GM18505 (cell line): Measurements from ENCODE around the gene FAM13A.

Experiments used
- ATAC-seq: cut with Tn5 transposase; IDR thresholded peaks from one replicate; pipeline ENCODE4 v1.9.1; 2021; ENCODE audit not compliant: unreplicated experiment
- POLR2A ChIP-seq: IDR thresholded peaks from 4 replicates; pipeline ENCODE4 v1.6.1; 2011; ENCODE audit warnings: borderline replicate concordance; ENCODE audit not compliant: insufficient read depth, insufficient read length; ENCODE audit errors: extremely low read depth

Gene FAM13A

DNA sequence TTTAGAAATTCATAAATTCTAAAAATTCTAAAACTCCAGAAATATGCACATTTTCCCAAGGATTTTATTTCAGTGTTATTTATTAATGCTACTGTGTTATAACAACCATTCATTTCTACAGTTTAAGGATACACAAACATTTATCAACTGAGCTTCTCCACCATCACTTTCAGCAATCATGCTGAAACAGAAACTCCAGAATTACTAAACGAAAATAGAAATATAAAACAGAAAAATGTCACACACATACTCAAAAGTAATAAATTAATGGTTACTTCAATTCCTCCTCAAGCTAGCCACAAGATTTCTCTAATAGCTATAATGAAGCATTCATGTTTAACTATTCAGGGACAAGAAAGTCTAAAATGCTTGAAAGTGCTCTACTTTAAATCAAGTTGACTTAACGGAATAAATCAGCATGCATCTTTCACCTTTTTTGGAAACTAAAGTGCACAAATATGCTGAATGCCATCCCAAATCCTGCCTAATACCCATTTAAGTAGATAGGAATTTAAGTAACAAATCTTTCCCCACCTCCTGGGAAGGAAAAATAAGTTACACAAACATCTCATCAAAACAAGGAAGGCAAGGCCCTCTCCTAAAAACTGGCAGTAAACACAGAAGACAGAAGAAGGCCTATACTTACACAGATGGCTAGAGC is 563 bp downstream of the FAM13A start:
- ATAC-seq = peak; percentile 13
- no peak for TF ChIP-seq POLR2A

DNA sequence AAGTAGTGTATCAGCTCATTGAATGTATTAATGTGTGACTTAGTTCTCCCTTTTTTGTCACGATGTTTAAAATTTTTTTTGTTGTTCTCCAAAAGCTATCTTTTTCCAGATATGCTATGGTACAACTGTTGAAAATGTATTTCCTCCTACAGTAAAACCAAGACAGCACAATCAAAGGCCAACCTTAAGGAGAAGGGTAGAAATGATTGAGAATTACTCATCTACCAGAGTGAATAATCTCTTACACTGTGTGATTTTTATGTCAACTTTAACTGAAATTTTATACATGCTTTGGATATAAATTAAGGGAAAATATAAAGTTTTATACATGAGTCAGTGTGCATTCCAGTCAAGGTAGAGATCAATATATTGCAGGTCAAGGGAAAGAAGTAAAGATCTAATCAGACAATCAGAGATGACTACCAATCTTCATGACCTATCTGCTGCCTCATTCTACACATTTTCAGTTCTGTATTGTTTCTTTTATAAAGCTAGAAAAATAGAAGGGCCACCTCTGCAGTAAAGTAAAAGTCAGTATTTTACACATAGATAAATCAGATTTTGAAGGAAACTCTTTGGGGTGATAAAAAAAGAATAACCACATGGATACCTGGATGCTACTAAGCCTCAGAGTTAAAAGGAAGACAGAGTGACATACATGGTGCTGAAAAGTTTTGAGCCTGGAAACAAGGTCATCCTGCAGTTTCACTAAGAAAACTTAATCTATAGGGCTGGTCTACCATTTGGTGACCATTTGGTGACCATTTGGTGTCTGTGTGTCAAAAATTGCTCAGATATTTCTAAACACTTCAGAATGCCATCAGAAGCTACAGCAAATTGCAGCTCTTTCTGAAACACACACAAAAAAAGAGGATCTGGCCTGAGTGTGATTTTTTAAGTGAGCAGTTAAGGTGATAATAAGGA is 1.6 kb downstream of the FAM13A start:
- no peak for ATAC-seq
- no peak for TF ChIP-seq POLR2A

DNA sequence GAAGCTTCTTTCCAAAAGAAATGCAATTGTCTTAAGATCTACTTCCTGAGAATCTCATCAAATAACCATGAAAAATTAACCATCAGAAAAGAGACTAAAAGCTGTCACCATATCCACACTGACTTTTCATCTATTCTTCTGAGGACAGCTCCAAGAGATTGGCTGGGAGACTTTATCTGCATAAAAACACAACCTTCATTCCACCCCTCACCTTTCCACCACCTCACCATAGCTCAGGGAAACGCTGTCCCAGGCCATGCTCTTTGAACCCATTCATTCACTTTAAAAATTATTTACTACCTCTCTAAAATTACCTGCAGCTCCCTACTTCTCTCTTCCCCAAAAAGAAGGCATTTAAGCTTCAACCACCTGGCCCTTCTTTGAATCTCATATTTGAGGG is 2.4 kb downstream of the FAM13A start:
- TF ChIP-seq POLR2A = no peak
- ATAC-seq = no peak

DNA sequence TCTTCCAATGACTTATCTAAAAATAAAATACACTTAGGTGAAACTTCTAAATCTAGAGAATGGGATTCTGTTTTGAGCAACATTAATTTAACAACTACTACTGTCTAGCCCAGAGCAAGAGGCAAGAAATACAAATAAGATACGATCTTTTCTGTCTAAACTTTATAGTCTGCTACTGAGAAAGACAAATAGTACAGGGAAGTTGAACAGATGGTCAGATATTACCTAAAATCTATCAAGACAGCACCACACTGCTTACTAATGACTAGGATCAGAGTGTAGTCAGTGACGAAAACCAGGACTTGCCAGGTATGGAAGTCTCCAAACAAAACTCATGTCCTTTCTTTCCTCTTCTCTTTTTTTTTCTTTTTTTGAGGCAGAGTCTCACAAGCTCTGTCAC is 7.1 kb downstream of the FAM13A start:
- no peak for TF ChIP-seq POLR2A
- ATAC-seq = no peak

DNA sequence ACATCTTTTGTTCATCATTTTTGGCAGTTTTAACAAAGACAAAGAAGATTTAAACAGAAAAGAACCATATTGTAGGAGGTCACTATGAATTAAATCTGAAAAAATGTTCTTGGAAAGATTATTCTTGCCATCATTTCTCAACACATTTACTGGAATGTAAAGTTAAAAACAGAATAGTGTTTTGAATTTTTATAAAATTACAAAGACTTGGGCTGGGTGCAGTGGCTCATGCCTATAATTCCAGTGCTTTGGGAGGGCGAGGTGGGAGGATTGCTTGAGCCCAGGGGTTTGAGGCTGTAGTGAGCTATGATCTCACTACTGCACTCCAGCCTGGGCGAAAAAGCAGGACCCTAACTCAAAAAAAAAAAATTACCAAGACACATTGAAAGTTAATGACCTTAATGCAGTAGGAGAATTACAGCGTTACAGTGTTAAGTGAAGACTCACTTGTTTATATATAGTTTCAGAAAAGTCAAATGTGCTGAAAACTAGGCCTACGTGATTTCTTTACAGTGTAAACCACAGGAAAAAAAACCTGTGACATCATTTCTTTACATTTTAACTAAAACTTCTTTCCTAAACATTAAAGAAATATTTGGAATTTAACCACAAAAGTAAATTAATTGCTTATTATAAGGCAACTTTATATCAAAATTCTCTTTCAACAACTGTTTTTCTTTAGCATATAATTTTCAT is 7.9 kb downstream of the FAM13A start:
- ATAC-seq = no peak
- no peak for TF ChIP-seq POLR2A

DNA sequence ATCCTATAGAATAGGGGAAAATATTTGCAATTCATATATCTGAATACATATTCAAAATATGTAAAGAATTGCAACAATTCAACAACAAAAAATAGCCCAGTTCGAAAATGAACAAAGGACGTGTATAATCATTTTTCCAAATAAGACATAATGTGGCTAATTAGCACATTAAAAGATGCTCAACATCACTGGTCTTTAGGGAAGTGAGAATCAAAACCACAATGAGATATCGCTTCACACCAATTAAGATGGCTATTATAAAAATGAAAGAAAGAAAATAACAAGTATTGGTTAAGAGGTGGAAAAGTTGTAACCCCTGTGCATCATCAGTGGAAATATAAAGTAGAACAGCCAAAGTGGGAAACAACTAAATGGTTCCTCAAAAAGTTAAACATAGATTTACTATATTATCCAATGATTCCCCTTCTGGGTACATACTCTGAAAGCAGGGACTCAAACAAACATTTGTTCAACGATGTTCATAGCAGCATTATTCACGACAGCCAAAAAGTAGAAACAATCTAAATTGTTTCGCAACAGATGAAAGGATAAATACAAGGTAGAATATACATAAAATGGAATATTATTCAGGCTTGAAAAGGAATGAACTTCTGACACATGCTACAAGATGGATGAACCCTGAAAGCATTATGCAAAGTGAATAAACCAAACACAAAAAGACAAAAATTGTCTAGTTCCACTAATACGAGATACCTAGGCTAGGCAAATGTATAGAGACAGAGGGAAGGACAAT is 12.7 kb downstream of the FAM13A start:
- ATAC-seq = no peak
- no peak for TF ChIP-seq POLR2A

DNA sequence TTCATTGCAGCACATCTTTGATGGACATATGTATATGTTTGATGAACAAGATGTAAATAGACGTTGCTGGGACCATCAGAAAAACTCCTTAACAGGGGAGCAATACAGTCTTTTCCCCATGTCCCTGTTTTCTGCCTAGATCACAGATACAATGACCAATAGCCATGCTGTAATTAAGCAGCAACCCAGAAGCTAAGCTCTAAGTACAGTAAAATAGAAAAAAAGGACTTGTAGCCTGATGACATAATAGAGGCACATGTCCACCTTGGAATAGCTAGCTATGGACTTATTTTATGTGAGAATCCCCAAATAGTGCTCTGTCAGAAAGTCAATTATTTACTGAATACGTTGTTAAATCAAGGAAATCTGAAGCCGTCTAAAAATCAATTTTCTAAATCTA is 14.9 kb downstream of the FAM13A start:
- ATAC-seq = no peak
- no peak for TF ChIP-seq POLR2A

DNA sequence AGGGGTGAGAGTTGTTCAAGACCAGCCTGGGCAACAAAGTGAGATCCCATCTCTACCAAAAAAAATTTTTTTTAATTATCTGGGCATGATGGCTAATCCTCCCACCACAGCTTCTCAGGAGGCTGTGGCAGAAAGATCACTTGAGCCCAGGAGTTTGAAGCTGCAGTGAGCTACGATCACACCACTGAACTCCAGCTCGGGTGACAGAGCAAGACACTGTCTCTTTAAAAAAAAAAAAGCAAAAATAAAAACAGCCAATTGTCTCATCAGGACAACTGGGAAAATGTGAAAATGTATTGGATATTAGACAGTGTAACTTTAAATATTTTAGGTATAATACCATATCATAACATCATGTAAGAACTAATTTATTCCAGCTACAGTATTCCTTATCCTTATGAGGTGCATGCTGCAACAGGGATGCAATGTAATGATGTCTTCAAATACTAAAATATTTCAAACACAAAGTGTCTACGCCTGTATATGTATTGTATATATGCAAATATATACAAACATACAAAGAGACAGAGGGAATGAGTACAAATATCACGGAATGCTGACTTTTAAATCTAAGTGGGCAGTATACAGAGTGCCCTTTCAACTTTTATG is 17.2 kb downstream of the FAM13A start:
- no peak for ATAC-seq
- no peak for TF ChIP-seq POLR2A

DNA sequence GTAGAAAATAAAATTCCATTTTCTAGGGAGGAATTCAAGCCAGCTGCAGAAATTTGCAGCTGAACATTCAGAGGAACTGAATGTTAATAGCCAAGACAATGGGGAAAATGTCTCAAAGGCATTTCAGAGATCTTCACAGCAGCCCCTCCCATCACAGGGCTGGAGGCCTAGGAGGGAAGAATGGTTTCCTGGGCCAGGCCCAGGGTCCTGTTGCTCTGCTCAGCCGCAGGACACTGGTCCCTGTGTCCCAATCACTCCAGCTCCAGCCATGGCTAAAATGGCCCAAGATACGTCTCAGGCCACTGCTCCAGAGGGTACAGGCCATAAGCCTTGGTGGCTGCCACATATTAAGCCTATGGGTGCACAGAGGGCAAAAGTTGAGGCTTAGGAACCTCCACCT is 20.4 kb downstream of the FAM13A start:
- TF ChIP-seq POLR2A = no peak
- no peak for ATAC-seq

DNA sequence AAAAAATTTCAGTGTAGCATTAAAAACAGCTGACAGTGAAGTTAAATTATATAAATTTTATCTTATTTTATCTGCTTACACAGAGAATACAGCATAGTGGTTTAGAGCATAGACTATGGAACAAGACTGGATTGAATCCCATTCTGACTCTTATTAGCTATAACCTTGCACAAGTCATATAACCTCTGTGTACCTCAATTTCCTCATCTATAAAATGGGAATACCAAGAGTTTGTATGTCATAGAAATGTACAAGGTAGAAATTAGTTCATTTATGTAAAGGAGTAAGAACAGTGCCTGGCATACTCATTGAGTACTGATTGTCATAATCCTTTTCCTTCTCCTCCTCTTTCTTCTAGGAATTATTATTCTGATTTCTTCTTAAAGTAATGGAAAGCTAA is 25.7 kb downstream of the FAM13A start:
- no peak for TF ChIP-seq POLR2A
- ATAC-seq = no peak

DNA sequence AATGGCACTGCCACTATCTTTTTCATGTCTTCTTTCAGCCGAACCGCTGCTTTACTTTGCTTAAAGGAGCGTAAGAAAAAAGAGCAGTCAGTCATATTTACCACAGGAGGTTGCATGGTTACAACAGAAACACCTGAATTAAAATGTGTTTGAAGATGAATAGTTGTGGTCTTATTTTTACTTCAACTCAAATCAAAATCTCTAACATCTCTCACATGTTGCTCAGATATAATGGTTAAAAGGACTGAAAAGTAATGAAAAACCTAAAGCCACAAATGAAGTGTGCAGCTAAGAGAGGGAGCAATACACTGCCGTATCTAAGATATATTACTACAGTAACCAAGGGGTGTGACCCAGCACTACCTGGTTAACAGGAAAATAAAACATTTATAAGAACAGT is 27.4 kb downstream of the FAM13A start:
- no peak for ATAC-seq
- no peak for TF ChIP-seq POLR2A

DNA sequence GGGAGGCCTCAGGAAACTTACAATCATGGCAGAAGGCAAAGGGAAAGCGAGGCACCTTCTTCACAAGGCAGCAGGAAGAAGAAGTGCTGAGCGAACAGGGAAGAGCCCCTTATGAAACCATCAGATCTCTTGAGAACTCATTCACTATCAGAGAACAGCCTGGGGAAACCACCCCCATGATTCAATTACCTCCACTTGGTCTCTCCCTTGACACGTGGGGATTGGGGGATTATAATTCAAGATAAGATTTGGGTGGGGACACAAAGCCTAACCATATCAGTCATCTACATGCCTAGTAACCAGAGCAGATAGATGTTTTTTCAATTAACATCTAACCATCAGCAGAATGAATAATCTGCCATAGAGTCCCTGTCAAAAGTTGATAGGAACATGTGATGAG is 30.4 kb downstream of the FAM13A start:
- no peak for TF ChIP-seq POLR2A
- no peak for ATAC-seq
